SU-DHL-6 (cell line): ENCODE data around the gene LRRC1.

Experiments used
- CTCF ChIP-seq: fragments of 200-600 bp; sonication (generic); IDR thresholded peaks from one replicate; pipeline ENCODE4 v1.5.1; 2017; ENCODE audit warnings: antibody characterized with exemption, mild to moderate bottlenecking, low read length, moderate library complexity; ENCODE audit not compliant: insufficient read depth, poor library complexity, severe bottlenecking
- EZH2phosphoT487 ChIP-seq: fragments of 200-600 bp; sonication (generic), shearing (Covaris generic); conservative IDR thresholded peaks from 2 replicates; pipeline ENCODE4 v1.6.1; 2018; ENCODE audit warnings: mild to moderate bottlenecking, antibody characterized with exemption, low read length, moderate library complexity, mixed read lengths

- no peak for TF ChIP-seq CTCF
- no peak for TF ChIP-seq EZH2phosphoT487
Measured at GRCh38 chr6:53792016-53792415, 2.8 kb upstream of the LRRC1 start.
